ENCODE measurements around the gene DPYSL4. TPM values are rescaled to one million over a fixed set of nuclear protein-coding genes. Genes with fewer than 3 reads are reported as not detected.

The DPYSL4 gene
- total and polyA plus RNA-seq, 2 of the 13 experiments (the other 11 are each of a cell fraction or from before 2014, with no cell fraction given): 0.84 to 1.2 TPM

GRCh38 chr10:132158122-132158741, 28.5 kb upstream of the DPYSL4 start (continued):
- TF ChIP-seq, protein P1, sequence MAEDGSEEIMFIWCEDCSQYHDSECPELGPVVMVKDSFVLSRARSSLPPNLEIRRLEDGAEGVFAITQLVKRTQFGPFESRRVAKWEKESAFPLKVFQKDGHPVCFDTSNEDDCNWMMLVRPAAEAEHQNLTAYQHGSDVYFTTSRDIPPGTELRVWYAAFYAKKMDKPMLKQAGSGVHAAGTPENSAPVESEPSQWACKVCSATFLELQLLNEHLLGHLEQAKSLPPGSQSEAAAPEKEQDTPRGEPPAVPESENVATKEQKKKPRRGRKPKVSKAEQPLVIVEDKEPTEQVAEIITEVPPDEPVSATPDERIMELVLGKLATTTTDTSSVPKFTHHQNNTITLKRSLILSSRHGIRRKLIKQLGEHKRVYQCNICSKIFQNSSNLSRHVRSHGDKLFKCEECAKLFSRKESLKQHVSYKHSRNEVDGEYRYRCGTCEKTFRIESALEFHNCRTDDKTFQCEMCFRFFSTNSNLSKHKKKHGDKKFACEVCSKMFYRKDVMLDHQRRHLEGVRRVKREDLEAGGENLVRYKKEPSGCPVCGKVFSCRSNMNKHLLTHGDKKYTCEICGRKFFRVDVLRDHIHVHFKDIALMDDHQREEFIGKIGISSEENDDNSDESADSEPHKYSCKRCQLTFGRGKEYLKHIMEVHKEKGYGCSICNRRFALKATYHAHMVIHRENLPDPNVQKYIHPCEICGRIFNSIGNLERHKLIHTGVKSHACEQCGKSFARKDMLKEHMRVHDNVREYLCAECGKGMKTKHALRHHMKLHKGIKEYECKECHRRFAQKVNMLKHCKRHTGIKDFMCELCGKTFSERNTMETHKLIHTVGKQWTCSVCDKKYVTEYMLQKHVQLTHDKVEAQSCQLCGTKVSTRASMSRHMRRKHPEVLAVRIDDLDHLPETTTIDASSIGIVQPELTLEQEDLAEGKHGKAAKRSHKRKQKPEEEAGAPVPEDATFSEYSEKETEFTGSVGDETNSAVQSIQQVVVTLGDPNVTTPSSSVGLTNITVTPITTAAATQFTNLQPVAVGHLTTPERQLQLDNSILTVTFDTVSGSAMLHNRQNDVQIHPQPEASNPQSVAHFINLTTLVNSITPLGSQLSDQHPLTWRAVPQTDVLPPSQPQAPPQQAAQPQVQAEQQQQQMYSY (CRISPR knock-in tag; IDR thresholded peaks at IDR 0.05): no peak
- TF ChIP-seq ZNF773 (CRISPR knock-in tag; IDR thresholded peaks at IDR 0.05; ENCODE audit: borderline replicate concordance) (no peak), ZSCAN29 (CRISPR knock-in tag; conservative IDR thresholded peaks at IDR 0.05) (no peak), ZFYVE20 (CRISPR knock-in tag; IDR thresholded peaks at IDR 0.05; ENCODE audit: borderline replicate concordance, low read depth) (no peak), PAF1 (CRISPR knock-in tag; IDR thresholded peaks at IDR 0.05) (no peak)

- H3K4me2 ChIP-seq (ENCODE audit: low read depth, low read length): no peak overlapping the region
- no peak for FAIRE-seq
- H3K36me3 ChIP-seq (replicated peaks in 1 of 2; ENCODE audit: control insufficient read depth in 1 of 2, insufficient read depth in 2 of 2, low read length in 2 of 2): no peaks in the 10 kb centered on the region
- no peak for TF ChIP-seq PHF5A (CRISPR knock-in tag; IDR thresholded peaks at IDR 0.05; ENCODE audit: low read depth, unreplicated experiment)
- TF ChIP-seq ZNF513 (CRISPR knock-in tag; conservative IDR thresholded peaks at IDR 0.05): no peak
- TF ChIP-seq, protein P2, sequence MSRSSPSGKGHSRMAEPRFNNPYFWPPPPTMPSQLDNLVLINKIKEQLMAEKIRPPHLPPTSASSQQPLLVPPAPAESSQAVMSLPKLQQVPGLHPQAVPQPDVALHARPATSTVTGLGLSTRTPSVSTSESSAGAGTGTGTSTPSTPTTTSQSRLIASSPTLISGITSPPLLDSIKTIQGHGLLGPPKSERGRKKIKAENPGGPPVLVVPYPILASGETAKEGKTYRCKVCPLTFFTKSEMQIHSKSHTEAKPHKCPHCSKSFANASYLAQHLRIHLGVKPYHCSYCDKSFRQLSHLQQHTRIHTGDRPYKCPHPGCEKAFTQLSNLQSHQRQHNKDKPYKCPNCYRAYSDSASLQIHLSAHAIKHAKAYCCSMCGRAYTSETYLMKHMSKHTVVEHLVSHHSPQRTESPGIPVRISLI (CRISPR knock-in tag; IDR thresholded peaks at IDR 0.05; ENCODE audit: borderline replicate concordance): no peak
- no peak for TF ChIP-seq ZSCAN20 (CRISPR knock-in tag; IDR thresholded peaks at IDR 0.05; ENCODE audit: borderline replicate concordance)
- TF ChIP-seq ZBTB20 (CRISPR knock-in tag; IDR thresholded peaks at IDR 0.05; ENCODE audit: borderline replicate concordance, low read depth): no peak
- no peak for TF ChIP-seq KLF12 (CRISPR knock-in tag; IDR thresholded peaks at IDR 0.05; ENCODE audit: borderline replicate concordance)
- no peak for TF ChIP-seq SIX4 (CRISPR knock-in tag; IDR thresholded peaks at IDR 0.05)
- TF ChIP-seq ZNF768 (CRISPR knock-in tag; IDR thresholded peaks at IDR 0.05): no peak
- TF ChIP-seq ZSCAN21 (CRISPR knock-in tag; IDR thresholded peaks at IDR 0.05; ENCODE audit: borderline replicate concordance): no peak
- TF ChIP-seq ZNF747 (CRISPR knock-in tag; IDR thresholded peaks at IDR 0.05; ENCODE audit: borderline replicate concordance): no peak
- no peak for TF ChIP-seq ZNF44 (CRISPR knock-in tag; IDR thresholded peaks at IDR 0.05)
- no peak for TF ChIP-seq CBX1 (IDR thresholded peaks at IDR 0.05; ENCODE audit: low read depth)
- TF ChIP-seq NR2F1 (CRISPR knock-in tag; IDR thresholded peaks at IDR 0.05): no peak
- H3K79me2 ChIP-seq (ENCODE audit: insufficient read depth, low read length): no peaks in the 10 kb centered on the region
- no peak overlapping the region for H3K27ac ChIP-seq (ENCODE audit: extremely low read length, insufficient read depth, low read length)
- no peak overlapping the region for H3K9ac ChIP-seq (ENCODE audit: insufficient read depth, low read depth, low read length)
- no peaks in the 10 kb centered on the region for H3K27me3 ChIP-seq (ENCODE audit: control insufficient read depth in 1 of 2, insufficient read depth in 2 of 2, low read length in 2 of 2)
- WGBS (ENCODE audit: low lambda C conversion rate): 100% methylated on average over 2 of the region's 7 CpGs
- H2AFZ ChIP-seq (ENCODE audit: low read length): no peak overlapping the region
- CTCF ChIA-PET (ENCODE audit: low intra/inter-chr PET ratio, low total read pairs): no interaction called here
- ATAC-seq: no peak
- no peak overlapping the region for H3K4me3 ChIP-seq (replicated peaks in 1 of 3; ENCODE audit: insufficient read depth in 1 of 3, low read depth in 2 of 3, low read length in 3 of 3)
- DNase-seq (ENCODE audit: low spot score): no peak
- H3K9me3 ChIP-seq (ENCODE audit: low read length): no peaks in the 10 kb centered on the region
- in situ Hi-C loops (cut with HindIII; ENCODE audit: extremely low pct_ligation_motif_present, low pct_unique_long_range_greater_than_20kb) (no loop called here), intact Hi-C loops (cut with micrococcal nuclease; ENCODE audit: unreplicated experiment) (no loop called here)
- no peaks in the 10 kb centered on the region for H3K4me1 ChIP-seq (ENCODE audit: insufficient read depth, low read length)
- H4K20me1 ChIP-seq (ENCODE audit: insufficient read depth, low read length): no peaks in the 10 kb centered on the region
- POLR2A ChIA-PET: no interaction called here
- BruUV-seq (replicated peaks): no TSS peak
These were observed 27.9 kb upstream of the DPYSL4 start for GRCh38 chr10:132158823-132159222.
